Measurements from ENCODE around the gene NIPAL1.

- TF ChIP-seq, protein P1, sequence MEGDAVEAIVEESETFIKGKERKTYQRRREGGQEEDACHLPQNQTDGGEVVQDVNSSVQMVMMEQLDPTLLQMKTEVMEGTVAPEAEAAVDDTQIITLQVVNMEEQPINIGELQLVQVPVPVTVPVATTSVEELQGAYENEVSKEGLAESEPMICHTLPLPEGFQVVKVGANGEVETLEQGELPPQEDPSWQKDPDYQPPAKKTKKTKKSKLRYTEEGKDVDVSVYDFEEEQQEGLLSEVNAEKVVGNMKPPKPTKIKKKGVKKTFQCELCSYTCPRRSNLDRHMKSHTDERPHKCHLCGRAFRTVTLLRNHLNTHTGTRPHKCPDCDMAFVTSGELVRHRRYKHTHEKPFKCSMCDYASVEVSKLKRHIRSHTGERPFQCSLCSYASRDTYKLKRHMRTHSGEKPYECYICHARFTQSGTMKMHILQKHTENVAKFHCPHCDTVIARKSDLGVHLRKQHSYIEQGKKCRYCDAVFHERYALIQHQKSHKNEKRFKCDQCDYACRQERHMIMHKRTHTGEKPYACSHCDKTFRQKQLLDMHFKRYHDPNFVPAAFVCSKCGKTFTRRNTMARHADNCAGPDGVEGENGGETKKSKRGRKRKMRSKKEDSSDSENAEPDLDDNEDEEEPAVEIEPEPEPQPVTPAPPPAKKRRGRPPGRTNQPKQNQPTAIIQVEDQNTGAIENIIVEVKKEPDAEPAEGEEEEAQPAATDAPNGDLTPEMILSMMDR (IDR thresholded peaks at IDR 0.05 in 8 of 11, conservative IDR thresholded peaks at IDR 0.05 in 3 of 11): no peak
- TF ChIP-seq POLR2AphosphoS5 (IDR thresholded peaks at IDR 0.05): no peak
Measured at GRCh38 chr4:48078862-48079655, 62.5 kb downstream of the NIPAL1 start.

All from spleen (tissue), 7 donors.